HK-2 (cell line): ENCODE data around the gene SMC1B.
"Not testable (repeated sequence)": the region's sequence is repeated elsewhere in the genome, so short reads cannot be mapped to it uniquely, and the experiment has no call there.

Source experiments
- DNase-seq: peaks from one replicate; pipeline ENCODE4 v3.0.0-alpha.2; 2018; ENCODE audit not compliant: unreplicated experiment

The SMC1B gene

DNA sequence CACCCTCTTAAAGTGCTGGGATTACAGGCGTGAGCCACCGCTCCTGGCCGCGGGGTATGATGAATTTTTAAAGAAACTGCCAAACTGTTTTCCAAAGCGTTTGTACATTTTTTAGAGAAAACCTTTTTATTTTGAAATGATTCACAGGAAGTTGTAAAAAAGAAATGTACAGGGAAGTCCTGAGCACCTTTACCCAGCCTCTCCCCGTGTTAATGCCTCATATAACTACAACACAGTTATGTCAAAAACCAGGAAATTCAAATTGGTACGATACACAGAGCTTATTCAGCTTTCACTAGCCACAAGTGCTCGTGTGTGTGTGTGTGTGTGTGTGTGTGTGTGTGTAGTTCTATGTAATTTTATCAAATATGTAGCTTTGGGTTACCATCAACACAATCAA is 110.6 kb downstream of the SMC1B start:
- no peak for DNase-seq

DNA sequence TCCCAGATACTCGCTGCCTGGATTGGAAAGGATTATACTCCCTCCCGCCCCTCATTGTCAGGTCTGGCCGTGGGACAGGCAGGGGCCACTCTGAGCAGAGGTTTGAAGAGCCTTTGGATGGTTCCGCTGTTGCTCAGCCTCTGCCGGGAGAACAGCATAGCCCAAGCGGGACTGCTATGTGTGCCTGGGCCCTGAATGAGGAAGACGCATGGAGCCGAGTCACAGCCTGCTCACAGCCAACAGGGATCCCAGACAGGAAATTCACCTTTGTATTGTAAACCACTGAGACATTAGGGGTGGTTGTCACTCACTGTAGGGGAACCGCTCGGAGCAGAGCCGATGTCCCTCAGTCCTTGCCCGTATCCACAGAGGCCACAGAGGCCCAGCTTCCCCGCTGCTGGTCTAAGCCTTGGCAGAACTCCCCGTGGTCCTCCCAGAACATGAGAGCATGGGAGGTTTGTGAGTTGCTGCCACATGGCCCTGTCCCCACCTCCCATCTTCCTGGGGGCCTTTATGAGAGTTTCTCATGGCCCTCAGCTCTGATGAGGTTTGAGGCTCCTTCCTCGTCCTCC is 114.4 kb downstream of the SMC1B start:
- no peak for DNase-seq

DNA sequence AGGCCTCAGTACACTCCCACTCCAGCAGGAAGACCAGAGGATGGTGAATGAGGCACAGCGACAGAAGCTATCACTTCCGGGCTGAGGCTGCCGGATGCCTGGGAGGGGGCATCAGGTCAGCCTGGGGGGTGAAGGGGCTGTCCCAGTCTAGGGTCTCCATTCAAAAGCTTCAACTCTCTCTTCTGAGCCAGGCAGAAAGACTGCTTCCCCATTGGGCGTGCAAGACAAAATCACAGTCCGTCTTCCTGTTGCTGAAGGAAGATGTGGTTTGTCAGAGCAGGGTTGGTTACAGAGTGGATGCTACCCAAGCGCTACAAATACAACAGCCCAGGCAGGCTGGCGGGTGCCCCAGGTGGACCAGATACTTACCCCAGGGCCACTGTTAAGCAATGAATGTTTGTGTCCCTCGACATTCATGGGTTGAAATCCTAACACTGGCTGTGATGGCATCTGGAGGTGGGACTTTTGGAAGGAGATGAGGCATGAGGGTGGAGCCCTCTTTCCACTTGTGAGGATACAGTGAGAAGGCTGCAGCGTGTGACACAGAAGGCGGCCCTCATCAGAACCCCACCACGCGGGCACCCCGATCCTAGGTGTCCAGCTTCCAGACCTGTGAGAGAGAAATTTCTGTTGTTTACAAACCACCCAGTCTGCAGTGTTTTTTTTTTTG is 116.6 kb downstream of the SMC1B start:
- no peak for DNase-seq

DNA sequence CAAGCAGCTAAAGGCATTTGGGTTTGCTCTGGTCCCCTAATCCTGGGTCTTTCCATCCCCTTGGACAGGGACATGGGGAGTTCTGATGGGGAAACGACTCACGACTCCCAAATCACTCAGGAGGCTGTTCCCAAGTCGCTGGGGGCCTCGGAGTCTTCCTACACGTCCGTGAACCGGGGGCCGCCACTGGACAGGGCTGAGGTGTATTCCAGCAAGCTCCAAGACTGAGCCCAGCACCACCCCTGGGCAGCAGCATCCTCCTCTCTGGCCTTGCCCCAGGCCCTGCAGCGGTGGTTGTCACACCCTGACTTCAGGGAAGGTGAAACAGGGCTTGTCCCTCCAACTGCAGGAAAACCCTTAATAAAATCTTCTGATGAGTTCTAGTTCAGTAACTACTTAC is 117.9 kb downstream of the SMC1B start:
- no peak for DNase-seq

DNA sequence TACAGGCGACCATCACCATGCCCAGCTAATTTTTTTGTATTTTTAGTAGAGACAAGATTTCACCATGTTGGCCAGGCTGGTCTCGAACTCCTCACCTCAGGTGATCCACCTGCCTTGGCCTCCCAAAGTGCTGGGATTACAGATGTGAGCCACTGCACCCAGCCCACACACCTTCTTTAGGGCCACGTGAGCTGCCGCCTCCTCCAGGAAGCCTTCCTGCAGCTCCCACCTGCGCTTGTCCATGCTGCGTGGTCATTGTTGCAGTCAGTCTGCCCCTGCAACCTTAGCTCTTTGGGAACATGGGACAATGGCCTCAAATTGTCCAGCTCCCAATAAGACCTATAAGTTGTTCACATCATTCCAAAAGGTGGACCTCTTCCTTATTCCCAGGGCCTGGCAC is 118.4 kb downstream of the SMC1B start:
- DNase-seq: not testable (repeated sequence)
